A549 (cell line): Measurements from ENCODE around the gene PCNX2.

Experiments
- CHD2 ChIP-seq: fragments of 150-350 bp; IDR thresholded peaks from 2 replicates; pipeline ENCODE4 v1.6.1; 2014; ENCODE audit warnings: low read length; ENCODE audit not compliant: partially characterized antibody
- EP300 ChIP-seq, 2 experiments: fragments of >200 bp; sonication (Bioruptor Twin); formaldehyde crosslinking; IDR thresholded peaks; 2 replicates in 1 of 2; 3 replicates in 1 of 2; pipeline ENCODE4 v1.6.1; 2016 to 2017
- ESRRA ChIP-seq: fragments of 150-350 bp; IDR thresholded peaks from 2 replicates; pipeline ENCODE4 v1.6.1; 2014; ENCODE audit warnings: mild to moderate bottlenecking, low read length, borderline replicate concordance
- PBX3 ChIP-seq: IDR thresholded peaks from 2 replicates; pipeline ENCODE4 v1.6.1; 2012
- POLR2A ChIP-seq: IDR thresholded peaks from 2 replicates; pipeline ENCODE4 v1.6.1; 2012; ENCODE audit warnings: mild to moderate bottlenecking, low read length
- RAD21 ChIP-seq, 2 experiments: fragments of >200 bp in 1 of 2; sonication (Bioruptor Twin) in 1 of 2; formaldehyde crosslinking in 1 of 2; IDR thresholded peaks in 1 of 2; conservative IDR thresholded peaks in 1 of 2; 2 replicates in 1 of 2; 3 replicates in 1 of 2; pipeline ENCODE4 v1.6.1; 2012 to 2018; ENCODE audit warnings: inconsistent platforms in 1 of 2
- SMC3 ChIP-seq: fragments of >200 bp; sonication (Bioruptor Twin); formaldehyde crosslinking; IDR thresholded peaks from 3 replicates; pipeline ENCODE4 v1.6.1; 2018; ENCODE audit warnings: inconsistent platforms
- USF2 ChIP-seq: fragments of 450-650 bp; IDR thresholded peaks from 2 replicates; pipeline ENCODE4 v1.6.1; 2014; ENCODE audit warnings: antibody characterized with exemption
- TF ChIP-seq, protein P1 (sequence below): fragments of >200 bp; sonication (Bioruptor Twin); formaldehyde crosslinking; IDR thresholded peaks from 3 replicates; pipeline ENCODE4 v1.5.1; 2016
- TF ChIP-seq, protein P2 (sequence below): fragments of 150-350 bp; IDR thresholded peaks from 2 replicates; pipeline ENCODE4 v1.6.1; 2014; ENCODE audit warnings: low read depth, mild to moderate bottlenecking, low read length

- TF ChIP-seq, protein P1, sequence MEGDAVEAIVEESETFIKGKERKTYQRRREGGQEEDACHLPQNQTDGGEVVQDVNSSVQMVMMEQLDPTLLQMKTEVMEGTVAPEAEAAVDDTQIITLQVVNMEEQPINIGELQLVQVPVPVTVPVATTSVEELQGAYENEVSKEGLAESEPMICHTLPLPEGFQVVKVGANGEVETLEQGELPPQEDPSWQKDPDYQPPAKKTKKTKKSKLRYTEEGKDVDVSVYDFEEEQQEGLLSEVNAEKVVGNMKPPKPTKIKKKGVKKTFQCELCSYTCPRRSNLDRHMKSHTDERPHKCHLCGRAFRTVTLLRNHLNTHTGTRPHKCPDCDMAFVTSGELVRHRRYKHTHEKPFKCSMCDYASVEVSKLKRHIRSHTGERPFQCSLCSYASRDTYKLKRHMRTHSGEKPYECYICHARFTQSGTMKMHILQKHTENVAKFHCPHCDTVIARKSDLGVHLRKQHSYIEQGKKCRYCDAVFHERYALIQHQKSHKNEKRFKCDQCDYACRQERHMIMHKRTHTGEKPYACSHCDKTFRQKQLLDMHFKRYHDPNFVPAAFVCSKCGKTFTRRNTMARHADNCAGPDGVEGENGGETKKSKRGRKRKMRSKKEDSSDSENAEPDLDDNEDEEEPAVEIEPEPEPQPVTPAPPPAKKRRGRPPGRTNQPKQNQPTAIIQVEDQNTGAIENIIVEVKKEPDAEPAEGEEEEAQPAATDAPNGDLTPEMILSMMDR, result no peak
- TF ChIP-seq POLR2A (no peak), USF2 (no peak), CHD2 (no peak), RAD21 (conservative IDR thresholded peaks at IDR 0.05 in 1 of 2, IDR thresholded peaks at IDR 0.05 in 1 of 2) (no peak), SMC3 (no peak), EP300 (IDR thresholded peaks at IDR 0.05) (no peak), ESRRA (no peak), PBX3 (no peak)
- TF ChIP-seq, protein P2, sequence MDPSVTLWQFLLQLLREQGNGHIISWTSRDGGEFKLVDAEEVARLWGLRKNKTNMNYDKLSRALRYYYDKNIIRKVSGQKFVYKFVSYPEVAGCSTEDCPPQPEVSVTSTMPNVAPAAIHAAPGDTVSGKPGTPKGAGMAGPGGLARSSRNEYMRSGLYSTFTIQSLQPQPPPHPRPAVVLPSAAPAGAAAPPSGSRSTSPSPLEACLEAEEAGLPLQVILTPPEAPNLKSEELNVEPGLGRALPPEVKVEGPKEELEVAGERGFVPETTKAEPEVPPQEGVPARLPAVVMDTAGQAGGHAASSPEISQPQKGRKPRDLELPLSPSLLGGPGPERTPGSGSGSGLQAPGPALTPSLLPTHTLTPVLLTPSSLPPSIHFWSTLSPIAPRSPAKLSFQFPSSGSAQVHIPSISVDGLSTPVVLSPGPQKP, result no peak
Observed at GRCh38 chr1:233334092-233334491, 38.6 kb upstream of the PCNX2 start.
